Transverse colon (tissue), 3 donors: Measurements from ENCODE around the gene C1QTNF1.

Experiments
- POLR2A ChIP-seq: fragments of 450-650 bp; IDR thresholded peaks from one replicate; pipeline ENCODE4 v1.6.1; 2016; ENCODE audit warnings: antibody characterized with exemption, mild to moderate bottlenecking, moderate library complexity
- TF ChIP-seq, protein P1 (sequence below), 5 experiments: fragments of 200-600 bp in 3 of 5; fragments of 450-650 bp in 2 of 5; sonication (generic) in 3 of 5; IDR thresholded peaks; 1 replicate in 2 of 5; 2 replicates in 3 of 5; pipeline ENCODE4 v1.5.1; 2016 to 2017; ENCODE audit warnings: antibody characterized with exemption in 5 of 5, inconsistent platforms in 3 of 5, mild to moderate bottlenecking in 2 of 5, moderate library complexity in 1 of 5

DNA sequence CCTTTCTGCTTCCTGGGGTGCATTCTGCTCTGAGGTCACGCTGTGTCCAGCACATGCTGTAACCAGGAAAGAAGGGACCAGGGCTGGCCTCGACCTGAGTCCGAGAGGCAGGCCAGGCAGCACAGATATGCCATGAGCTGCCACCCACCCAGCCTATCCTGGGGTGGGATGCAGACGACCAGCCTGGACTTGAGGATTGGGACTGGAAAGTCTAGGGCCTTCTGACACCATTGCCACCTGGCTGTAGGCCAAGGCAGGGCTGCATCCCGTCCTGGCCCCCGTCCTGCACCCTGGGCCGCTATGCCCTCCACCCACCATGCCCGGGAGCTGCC is 65.0 kb downstream of the C1QTNF1 start:
- TF ChIP-seq, protein P1, sequence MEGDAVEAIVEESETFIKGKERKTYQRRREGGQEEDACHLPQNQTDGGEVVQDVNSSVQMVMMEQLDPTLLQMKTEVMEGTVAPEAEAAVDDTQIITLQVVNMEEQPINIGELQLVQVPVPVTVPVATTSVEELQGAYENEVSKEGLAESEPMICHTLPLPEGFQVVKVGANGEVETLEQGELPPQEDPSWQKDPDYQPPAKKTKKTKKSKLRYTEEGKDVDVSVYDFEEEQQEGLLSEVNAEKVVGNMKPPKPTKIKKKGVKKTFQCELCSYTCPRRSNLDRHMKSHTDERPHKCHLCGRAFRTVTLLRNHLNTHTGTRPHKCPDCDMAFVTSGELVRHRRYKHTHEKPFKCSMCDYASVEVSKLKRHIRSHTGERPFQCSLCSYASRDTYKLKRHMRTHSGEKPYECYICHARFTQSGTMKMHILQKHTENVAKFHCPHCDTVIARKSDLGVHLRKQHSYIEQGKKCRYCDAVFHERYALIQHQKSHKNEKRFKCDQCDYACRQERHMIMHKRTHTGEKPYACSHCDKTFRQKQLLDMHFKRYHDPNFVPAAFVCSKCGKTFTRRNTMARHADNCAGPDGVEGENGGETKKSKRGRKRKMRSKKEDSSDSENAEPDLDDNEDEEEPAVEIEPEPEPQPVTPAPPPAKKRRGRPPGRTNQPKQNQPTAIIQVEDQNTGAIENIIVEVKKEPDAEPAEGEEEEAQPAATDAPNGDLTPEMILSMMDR (IDR thresholded peaks at IDR 0.05), result no peak
- no peak for TF ChIP-seq POLR2A
